ENCODE results near the gene BGN.

BGN gene

GRCh38 chrX:153496590-153496959, 1.8 kb downstream of the BGN start (continued):
- TF ChIP-seq SALL2 (tag by site-specific recombination; IDR thresholded peaks at IDR 0.05; ENCODE audit: borderline replicate concordance) (no peak), ZBTB17 (tag by site-specific recombination; IDR thresholded peaks at IDR 0.05) (no peak)

GRCh38 chrX:153498453-153498852, 3.7 kb downstream of the BGN start:
- no peak overlapping the region for H3K4me3 ChIP-seq (ENCODE audit: low read depth, low read length)
- POLR2A ChIA-PET = no interaction called here
- no peaks in the 10 kb centered on the region for H3K9me3 ChIP-seq (ENCODE audit: control insufficient read depth, insufficient read depth, low read depth, low read length)
- CTCF ChIA-PET = interaction anchor here (0.8 to 1.0 kb wide), 4 partner anchors 9 to 169 kb away, joined by 3 to 6 read pairs (median 4); no protein-coding TSS in a partner anchor
- H3K36me3 ChIP-seq (ENCODE audit: control insufficient read depth in 2 of 2, insufficient read depth in 1 of 2, low read length in 2 of 2) = no peaks in the 10 kb centered on the region
- no peaks in the 10 kb centered on the region for H3K4me1 ChIP-seq (ENCODE audit: control insufficient read depth, insufficient read depth, low read length)
- TF ChIP-seq ZNF341 (tag by site-specific recombination; IDR thresholded peaks at IDR 0.05; ENCODE audit: low read depth) (peak; percentile 55), ZBTB44 (tag by site-specific recombination; IDR thresholded peaks at IDR 0.05) (no peak), ZNF362 (tag by site-specific recombination; IDR thresholded peaks at IDR 0.05) (no peak), ZBTB48 (tag by site-specific recombination; IDR thresholded peaks at IDR 0.05) (no peak), ZNF843 (tag by site-specific recombination; IDR thresholded peaks at IDR 0.05) (no peak), ZIC2 (tag by site-specific recombination; IDR thresholded peaks at IDR 0.05) (peak; percentile 89), GLIS1 (tag by site-specific recombination; IDR thresholded peaks at IDR 0.05) (peak; percentile 62), REST (tag by site-specific recombination; IDR thresholded peaks at IDR 0.05) (no peak), ZNF324 (tag by site-specific recombination; IDR thresholded peaks at IDR 0.05) (no peak), ZBTB6 (tag by site-specific recombination; IDR thresholded peaks at IDR 0.05) (no peak)
- no peak overlapping the region for H3K27ac ChIP-seq (ENCODE audit: extremely low read depth, low read depth, low read length)

- H3K4me1 ChIP-seq (ENCODE audit: control insufficient read depth, insufficient read depth, low read length) = no peaks in the 10 kb centered on the region
- ChIA-PET CTCF (interaction anchor here (1.0 kb wide), 1 partner anchor 8 kb away, joined by 5 read pairs; no protein-coding TSS in a partner anchor), POLR2A (no interaction called here)
- H3K36me3 ChIP-seq (ENCODE audit: control insufficient read depth in 2 of 2, insufficient read depth in 1 of 2, low read length in 2 of 2) = no peaks in the 10 kb centered on the region
- H3K4me3 ChIP-seq (ENCODE audit: low read depth, low read length) = no peak overlapping the region
- no peak overlapping the region for H3K27ac ChIP-seq (ENCODE audit: extremely low read depth, low read depth, low read length)
- no peaks in the 10 kb centered on the region for H3K9me3 ChIP-seq (ENCODE audit: control insufficient read depth, insufficient read depth, low read depth, low read length)
- peak; percentile 88 for TF ChIP-seq KLF1 (tag by site-specific recombination; IDR thresholded peaks at IDR 0.05)
- no peak for TF ChIP-seq ZNF133 (tag by site-specific recombination; IDR thresholded peaks at IDR 0.05)
Observed at GRCh38 chrX:153499341-153499740, 4.6 kb downstream of the BGN start.
